Endodermal cell (in vitro differentiated cells): ENCODE measurements around the gene ELOVL3. TPM values are rescaled to one million over a fixed set of nuclear protein-coding genes. Genes with fewer than 3 reads are reported as not detected.

ENCODE experiments used
- DNase-seq: peaks from one replicate; pipeline ENCODE4 v3.0.0-alpha.2; 2017
- H3K27ac ChIP-seq: 2 replicates; pipeline ENCODE4 v1.5.1; 2013; ENCODE audit warnings: mild to moderate bottlenecking, low read depth, low read length, moderate library complexity
- H3K27me3 ChIP-seq: 2 replicates; pipeline ENCODE4 v1.6.1; 2013; ENCODE audit warnings: mild to moderate bottlenecking, low read length, moderate library complexity; ENCODE audit not compliant: insufficient read depth, control insufficient read depth, poor library complexity, severe bottlenecking
- H3K36me3 ChIP-seq: 2 replicates; pipeline ENCODE4 v1.7.0; 2013; ENCODE audit warnings: mild to moderate bottlenecking, low read length, moderate library complexity; ENCODE audit not compliant: control insufficient read depth, insufficient read depth
- H3K4me1 ChIP-seq: one replicate; pipeline ENCODE4 v1.7.0; 2013; ENCODE audit warnings: low read length; ENCODE audit not compliant: control insufficient read depth, insufficient read depth
- H3K4me3 ChIP-seq: 2 replicates; pipeline ENCODE4 v1.5.1; 2013; ENCODE audit warnings: mild to moderate bottlenecking, low read length, moderate library complexity
- H3K9ac ChIP-seq: 2 replicates; pipeline ENCODE4 v1.6.1; 2013; ENCODE audit warnings: mild to moderate bottlenecking, low read length, moderate library complexity; ENCODE audit not compliant: poor library complexity, severe bottlenecking; ENCODE audit errors: extremely low read depth
- H3K9me3 ChIP-seq: 2 replicates; pipeline ENCODE4 v1.6.1; 2013; ENCODE audit warnings: mild to moderate bottlenecking, low read length, moderate library complexity; ENCODE audit not compliant: control insufficient read depth
- H3K27ac Mint-ChIP-seq: 2 replicates; pipeline ENCODE4 v1.8.0; 2020; ENCODE audit warnings: mixed read lengths
- H3K27me3 Mint-ChIP-seq: 2 replicates; pipeline ENCODE4 v1.8.0; 2021; ENCODE audit warnings: mild to moderate bottlenecking, mixed read lengths; ENCODE audit not compliant: insufficient read depth
- H3K36me3 Mint-ChIP-seq: 2 replicates; pipeline ENCODE4 v1.8.0; 2020; ENCODE audit warnings: low read depth, mixed read lengths
- H3K4me1 Mint-ChIP-seq: 2 replicates; pipeline ENCODE4 v1.8.0; 2020; ENCODE audit warnings: mixed read lengths
- H3K4me3 Mint-ChIP-seq: 2 replicates; pipeline ENCODE4 v1.8.0; 2020; ENCODE audit warnings: mild to moderate bottlenecking, moderate library complexity, mixed read lengths
- H3K9me3 Mint-ChIP-seq: 2 replicates; pipeline ENCODE4 v1.8.0; 2020; ENCODE audit warnings: mild to moderate bottlenecking, mixed read lengths
- WGBS, 2 experiments: methylation state at CpG; one replicate each; pipeline versions ENCODE4 v1.1.5 to v1.1.7; 2013; ENCODE audit warnings: missing lambda C conversion rate in 2 of 2, mixed read lengths in 1 of 2; ENCODE audit not compliant: insufficient coverage in 1 of 2, insufficient read length in 1 of 2; 5-methylcytosine and 5-hydroxymethylcytosine counted together
- total RNA-seq, 2 donors: library from RNA; stranded (reverse); fragmentation: NEBNext Ultra II Directional in 1 of 2; extraction: Animal tissue kit (Norgen Biotek cat#: 25700) in 1 of 2; gene quantifications; 2 replicates in 1 of 2; 3 replicates in 1 of 2; pipeline ENCODE4 v1.2.1, GENCODE V29; 2021
- TF ChIP-seq, protein P1 (sequence below): fragments of 200-600 bp; sonication (generic); conservative IDR thresholded peaks from 2 replicates; pipeline ENCODE4 v1.5.0; 2021; ENCODE audit warnings: antibody characterized with exemption, mild to moderate bottlenecking

The ELOVL3 gene
- total RNA-seq, 2 donors from 2014 or later = not detected

DNA sequence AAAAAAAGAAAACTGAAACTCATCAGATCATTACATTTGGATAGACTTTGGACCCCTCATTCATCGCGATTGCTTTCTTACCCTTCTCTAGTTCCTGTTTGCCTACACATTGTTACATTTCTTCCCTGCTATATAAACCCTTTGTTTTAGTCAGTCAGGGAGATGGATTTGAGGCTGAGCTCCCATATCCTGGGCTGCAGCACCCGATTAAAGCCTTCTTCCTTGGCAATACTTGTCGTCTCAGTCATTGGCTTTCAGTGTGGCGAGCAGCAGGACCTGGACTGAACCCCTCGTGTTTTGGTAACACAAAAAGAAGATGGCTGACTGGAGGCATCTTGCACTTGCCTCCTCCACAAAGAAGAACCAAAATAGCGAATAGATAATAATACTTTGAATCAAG is 34.1 kb upstream of the ELOVL3 start:
- Mint-ChIP-seq H3K9me3 (peaks cover 46% of the 10 kb centered on the region), H3K36me3 (peaks cover 3% of the 10 kb centered on the region), H3K27me3 (peaks cover 24% of the 10 kb centered on the region), H3K4me1 (no peaks in the 10 kb centered on the region), H3K4me3 (no peak overlapping the region), H3K27ac (no peak overlapping the region)
- no peaks in the 10 kb centered on the region for H3K4me1 ChIP-seq
- DNase-seq = no peak
- H3K9ac ChIP-seq = no peak overlapping the region
- no peak overlapping the region for H3K4me3 ChIP-seq
- no peaks in the 10 kb centered on the region for H3K27me3 ChIP-seq
- H3K36me3 ChIP-seq = no peaks in the 10 kb centered on the region
- no peak overlapping the region for H3K27ac ChIP-seq
- peaks cover 18% of the 10 kb centered on the region for H3K9me3 ChIP-seq
- TF ChIP-seq, protein P1, sequence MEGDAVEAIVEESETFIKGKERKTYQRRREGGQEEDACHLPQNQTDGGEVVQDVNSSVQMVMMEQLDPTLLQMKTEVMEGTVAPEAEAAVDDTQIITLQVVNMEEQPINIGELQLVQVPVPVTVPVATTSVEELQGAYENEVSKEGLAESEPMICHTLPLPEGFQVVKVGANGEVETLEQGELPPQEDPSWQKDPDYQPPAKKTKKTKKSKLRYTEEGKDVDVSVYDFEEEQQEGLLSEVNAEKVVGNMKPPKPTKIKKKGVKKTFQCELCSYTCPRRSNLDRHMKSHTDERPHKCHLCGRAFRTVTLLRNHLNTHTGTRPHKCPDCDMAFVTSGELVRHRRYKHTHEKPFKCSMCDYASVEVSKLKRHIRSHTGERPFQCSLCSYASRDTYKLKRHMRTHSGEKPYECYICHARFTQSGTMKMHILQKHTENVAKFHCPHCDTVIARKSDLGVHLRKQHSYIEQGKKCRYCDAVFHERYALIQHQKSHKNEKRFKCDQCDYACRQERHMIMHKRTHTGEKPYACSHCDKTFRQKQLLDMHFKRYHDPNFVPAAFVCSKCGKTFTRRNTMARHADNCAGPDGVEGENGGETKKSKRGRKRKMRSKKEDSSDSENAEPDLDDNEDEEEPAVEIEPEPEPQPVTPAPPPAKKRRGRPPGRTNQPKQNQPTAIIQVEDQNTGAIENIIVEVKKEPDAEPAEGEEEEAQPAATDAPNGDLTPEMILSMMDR = no peak
- 61 to 81% methylated on average over 5 to 7 of the region's 7 CpGs for WGBS, 2 experiments

DNA sequence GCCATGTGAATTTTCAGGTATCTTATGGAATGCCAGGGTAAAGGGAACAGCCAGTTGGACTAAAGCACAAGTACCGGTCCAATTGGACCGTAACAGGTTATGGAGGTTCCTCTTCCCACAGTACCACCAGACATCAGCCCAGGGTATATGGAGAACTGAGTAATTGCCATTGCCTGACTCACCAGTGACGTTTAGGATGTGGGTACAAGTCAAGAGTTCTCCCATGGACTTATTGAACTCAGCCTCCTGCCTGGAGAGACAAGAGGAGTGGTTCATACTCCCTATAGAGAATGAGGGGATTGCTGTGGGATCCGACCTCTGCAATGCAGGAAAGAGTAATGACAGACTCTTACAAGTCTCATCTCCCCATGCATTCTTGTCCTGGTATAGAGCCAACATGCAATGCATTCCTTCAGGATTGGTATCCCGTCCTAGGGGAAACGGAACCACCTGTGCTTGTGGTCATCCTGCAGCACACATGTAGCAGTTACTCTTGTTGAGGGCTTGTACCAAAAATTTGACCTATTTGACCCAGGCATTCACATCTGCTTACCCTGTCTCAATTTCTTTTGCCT is 30.7 kb upstream of the ELOVL3 start:
- H3K36me3 Mint-ChIP-seq = peaks cover 3% of the 10 kb centered on the region
- no peak overlapping the region for H3K27ac Mint-ChIP-seq
- no peak overlapping the region for H3K4me3 Mint-ChIP-seq
- H3K9me3 ChIP-seq = peaks cover 15% of the 10 kb centered on the region
- H3K4me3 ChIP-seq = no peak overlapping the region
- H3K9me3 Mint-ChIP-seq = peaks cover 42% of the 10 kb centered on the region
- DNase-seq = no peak
- WGBS, 2 experiments = 72 to 83% methylated on average over 5 to 6 of the region's 6 CpGs
- H3K27ac ChIP-seq = no peak overlapping the region
- H3K4me1 ChIP-seq = no peaks in the 10 kb centered on the region
- no peak overlapping the region for H3K9ac ChIP-seq
- H3K27me3 Mint-ChIP-seq = peaks cover 19% of the 10 kb centered on the region
- H3K36me3 ChIP-seq = no peaks in the 10 kb centered on the region
- no peaks in the 10 kb centered on the region for H3K4me1 Mint-ChIP-seq
- TF ChIP-seq, protein P1 = no peak
- no peaks in the 10 kb centered on the region for H3K27me3 ChIP-seq

DNA sequence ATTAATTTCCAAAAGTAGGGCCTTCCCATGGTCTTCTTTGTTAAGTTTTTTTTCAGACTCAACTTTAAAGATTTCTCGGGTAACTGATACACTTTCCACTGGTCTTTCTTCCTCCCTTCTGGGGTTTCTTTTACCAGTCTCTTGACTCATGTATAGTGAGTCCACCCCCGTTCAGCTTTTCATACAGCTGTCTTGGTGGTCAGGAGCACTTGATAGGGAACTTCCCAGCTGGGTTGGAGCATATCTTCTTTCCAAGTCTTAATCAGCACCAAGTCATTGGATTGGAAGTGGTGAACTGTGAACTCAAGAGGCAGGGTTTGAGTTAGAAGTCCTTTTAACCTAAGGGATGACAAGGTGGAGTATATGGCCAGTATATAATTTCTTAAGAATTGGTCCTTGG is 29.2 kb upstream of the ELOVL3 start:
- H3K4me3 Mint-ChIP-seq = no peak overlapping the region
- H3K9ac ChIP-seq = no peak overlapping the region
- no peak for DNase-seq
- H3K36me3 Mint-ChIP-seq = peaks cover 3% of the 10 kb centered on the region
- no peak overlapping the region for H3K27ac Mint-ChIP-seq
- no peaks in the 10 kb centered on the region for H3K36me3 ChIP-seq
- peaks cover 14% of the 10 kb centered on the region for H3K27me3 Mint-ChIP-seq
- no peak overlapping the region for H3K27ac ChIP-seq
- no peaks in the 10 kb centered on the region for H3K27me3 ChIP-seq
- 75 to 100% methylated on average over 1 to 2 of the region's 2 CpGs for WGBS, 2 experiments
- no peaks in the 10 kb centered on the region for H3K4me1 ChIP-seq
- peaks cover 39% of the 10 kb centered on the region for H3K9me3 Mint-ChIP-seq
- H3K9me3 ChIP-seq = peaks cover 12% of the 10 kb centered on the region
- no peaks in the 10 kb centered on the region for H3K4me1 Mint-ChIP-seq
- TF ChIP-seq, protein P1 = no peak
- no peak overlapping the region for H3K4me3 ChIP-seq
